Measurements from ENCODE around the gene HS1BP3.

- TF ChIP-seq CTCF (conservative IDR thresholded peaks at IDR 0.05; ENCODE audit: low read depth, low read length) (no peak), EZH2 (IDR thresholded peaks at IDR 0.05; ENCODE audit: low read length, unreplicated experiment) (no peak), EZH2phosphoT487 (IDR thresholded peaks at IDR 0.05; ENCODE audit: borderline replicate concordance, low read length) (no peak)
Observed at GRCh38 chr2:20597860-20598183, 53.1 kb downstream of the HS1BP3 start.

Measured in PC-3 (cell line).